GM19240 (cell line): Measurements from ENCODE around the gene GSG1L.

Experiments
- DNase-seq: peaks from one replicate; pipeline ENCODE4 v3.0.0; 2011; ENCODE audit warnings: low spot score; ENCODE audit not compliant: insufficient read length

Gene GSG1L

GRCh38 chr16:28064706-28065249, 1.3 kb upstream of the GSG1L start:
- DNase-seq, result no peak

GRCh38 chr16:28064150-28064549, 636 bp upstream of the GSG1L start:
- DNase-seq, result no peak

GRCh38 chr16:28062847-28063521, 530 bp downstream of the GSG1L start:
- DNase-seq, result no peak

GRCh38 chr16:28062261-28062846, 1.2 kb downstream of the GSG1L start:
- no peak for DNase-seq

GRCh38 chr16:28061352-28062101, 2.0 kb downstream of the GSG1L start:
- no peak for DNase-seq

GRCh38 chr16:28059841-28060575, 3.5 kb downstream of the GSG1L start:
- DNase-seq, result no peak

GRCh38 chr16:28058839-28059589, 4.5 kb downstream of the GSG1L start:
- DNase-seq, result no peak

GRCh38 chr16:28057949-28058348, 5.6 kb downstream of the GSG1L start:
- DNase-seq, result no peak

- DNase-seq, result no peak
Observed at GRCh38 chr16:28053461-28053860, 10.1 kb downstream of the GSG1L start.

GRCh38 chr16:28052274-28053128, 11.0 kb downstream of the GSG1L start:
- DNase-seq, result no peak

- DNase-seq, result no peak
Observed at GRCh38 chr16:28051486-28051885, 12.0 kb downstream of the GSG1L start.

GRCh38 chr16:28042811-28043210, 20.7 kb downstream of the GSG1L start:
- no peak for DNase-seq

- DNase-seq, result no peak
Observed at GRCh38 chr16:28041615-28042014, 21.9 kb downstream of the GSG1L start.

GRCh38 chr16:28040039-28040438, 23.5 kb downstream of the GSG1L start:
- DNase-seq, result no peak

- DNase-seq, result no peak
Observed at GRCh38 chr16:28039493-28039892, 24.0 kb downstream of the GSG1L start.

GRCh38 chr16:28038409-28038808, 25.1 kb downstream of the GSG1L start:
- no peak for DNase-seq

- DNase-seq, result no peak
Observed at GRCh38 chr16:28035866-28036393, 27.6 kb downstream of the GSG1L start.

- DNase-seq, result no peak
Observed at GRCh38 chr16:28033870-28034269, 29.6 kb downstream of the GSG1L start.

- DNase-seq, result no peak
Observed at GRCh38 chr16:28029387-28030002, 34.0 kb downstream of the GSG1L start.
